Ramos (cell line): Measurements from ENCODE around the gene BICD2.

ENCODE experiments used
- in situ Hi-C: fragments of 300-500 bp; cut with MboI; formaldehyde crosslinking; loops from one replicate; pipeline ENCODE4 v1.14.3; 2022; ENCODE audit warnings: low sequenced_read_pairs; ENCODE audit not compliant: unreplicated experiment

BICD2 gene

DNA sequence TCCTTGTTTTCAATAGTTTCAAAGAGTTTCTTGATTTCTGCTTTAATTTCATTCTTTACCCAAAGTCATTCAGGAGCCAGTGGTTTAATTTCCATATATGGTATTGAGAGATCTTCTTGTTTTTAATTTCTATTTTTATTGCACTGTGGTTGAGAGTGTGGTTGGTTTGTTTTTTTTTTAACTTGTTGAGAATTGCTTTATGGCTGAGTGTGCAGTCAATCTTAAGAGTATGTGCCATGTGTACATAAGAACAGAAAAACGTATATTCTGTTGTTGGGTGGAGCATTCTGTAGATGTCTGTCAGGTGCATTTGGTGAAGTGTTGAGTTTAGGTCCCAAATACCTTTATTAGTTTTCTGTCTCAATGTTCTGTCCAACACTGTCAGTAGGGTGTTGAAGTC lies 68.0 kb downstream of the BICD2 start:
- in situ Hi-C loops = no loop called here

DNA sequence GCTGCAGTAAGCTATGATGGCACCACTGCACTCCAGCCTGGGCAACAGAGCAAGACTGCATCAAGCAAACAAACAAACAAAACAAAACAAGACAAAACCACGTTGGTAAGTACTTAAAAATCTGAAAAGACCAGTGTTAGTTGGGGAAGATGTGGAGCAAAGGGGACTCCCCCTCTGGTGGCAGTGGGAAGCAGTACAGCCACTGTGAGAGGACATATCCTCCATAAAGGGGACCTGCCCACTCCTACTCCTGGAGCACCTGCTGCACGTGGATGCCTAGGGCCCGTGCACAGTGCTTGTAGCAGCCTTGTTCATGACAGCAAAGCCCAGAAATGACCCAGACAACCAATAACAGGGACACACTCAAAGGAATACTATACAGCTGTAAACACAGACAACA lies 77.7 kb downstream of the BICD2 start:
- in situ Hi-C loops = no loop called here

DNA sequence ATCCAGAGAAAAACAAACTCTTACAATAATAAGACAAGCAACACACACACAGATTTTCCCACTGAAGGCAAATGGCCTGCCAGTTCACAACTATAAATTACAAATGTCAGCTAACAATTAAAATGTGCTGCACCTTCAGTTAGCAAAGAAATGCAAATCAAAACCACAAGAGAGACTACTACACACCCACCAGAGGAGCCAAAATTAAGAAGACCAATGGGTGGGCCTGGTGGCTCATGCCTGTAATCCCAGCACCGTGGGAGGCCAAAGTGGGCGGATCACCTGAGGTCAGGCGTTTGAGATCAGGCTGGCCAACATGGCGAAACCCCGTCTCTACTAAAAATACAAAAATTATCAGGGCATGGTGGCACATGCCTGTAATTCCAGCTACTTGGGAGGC lies 79.6 kb downstream of the BICD2 start:
- in situ Hi-C loops = no loop called here

- in situ Hi-C loops = no loop called here
Measured at GRCh38 chr9:92682269-92682668, 82.4 kb downstream of the BICD2 start.

DNA sequence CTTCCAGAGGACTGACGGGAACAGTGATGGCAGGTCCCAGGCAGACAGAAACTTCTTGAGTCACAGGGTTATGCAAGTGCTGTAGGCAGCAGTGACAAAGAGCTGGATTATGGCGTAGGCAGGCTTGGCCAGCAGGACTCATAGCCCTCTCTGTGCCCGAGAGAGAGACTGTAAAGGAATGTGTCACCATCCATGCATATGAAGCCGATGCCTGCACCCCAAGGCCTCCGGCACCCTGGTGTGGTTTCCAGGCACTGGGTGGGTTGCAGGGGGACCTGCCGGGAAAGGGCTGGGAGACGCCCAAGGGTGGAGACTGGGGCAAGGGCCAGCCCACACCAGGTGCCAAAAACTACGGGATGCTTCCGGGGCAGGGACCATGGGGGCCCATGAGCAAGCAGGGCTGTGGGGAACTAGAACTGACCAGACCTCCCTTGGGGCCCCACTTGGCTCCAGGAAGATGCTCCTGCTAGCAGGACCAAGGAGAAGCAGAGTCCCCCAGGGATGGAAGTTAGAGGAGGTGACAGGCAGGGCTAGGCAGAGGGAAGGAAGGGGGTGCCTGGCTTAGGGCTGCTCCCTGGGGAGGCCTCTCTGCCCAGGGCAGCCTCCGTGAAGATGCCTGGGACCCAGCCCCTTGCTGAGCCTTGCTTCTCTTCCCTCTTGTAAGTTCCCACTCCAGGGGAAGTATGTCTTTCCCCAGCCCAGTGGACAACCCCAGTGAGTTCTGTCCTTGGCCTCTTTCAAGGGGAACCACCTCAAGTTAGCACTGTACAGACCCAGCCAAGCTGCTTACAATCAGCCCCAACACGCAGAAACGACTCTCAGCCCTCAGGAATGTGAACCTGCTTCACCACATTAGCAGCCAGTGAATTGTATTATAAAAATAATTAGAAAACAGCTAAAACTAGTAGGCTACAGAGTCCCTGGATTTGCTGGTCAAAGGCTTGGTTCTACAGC lies 84.2 kb downstream of the BICD2 start:
- in situ Hi-C loops = no loop called here

DNA sequence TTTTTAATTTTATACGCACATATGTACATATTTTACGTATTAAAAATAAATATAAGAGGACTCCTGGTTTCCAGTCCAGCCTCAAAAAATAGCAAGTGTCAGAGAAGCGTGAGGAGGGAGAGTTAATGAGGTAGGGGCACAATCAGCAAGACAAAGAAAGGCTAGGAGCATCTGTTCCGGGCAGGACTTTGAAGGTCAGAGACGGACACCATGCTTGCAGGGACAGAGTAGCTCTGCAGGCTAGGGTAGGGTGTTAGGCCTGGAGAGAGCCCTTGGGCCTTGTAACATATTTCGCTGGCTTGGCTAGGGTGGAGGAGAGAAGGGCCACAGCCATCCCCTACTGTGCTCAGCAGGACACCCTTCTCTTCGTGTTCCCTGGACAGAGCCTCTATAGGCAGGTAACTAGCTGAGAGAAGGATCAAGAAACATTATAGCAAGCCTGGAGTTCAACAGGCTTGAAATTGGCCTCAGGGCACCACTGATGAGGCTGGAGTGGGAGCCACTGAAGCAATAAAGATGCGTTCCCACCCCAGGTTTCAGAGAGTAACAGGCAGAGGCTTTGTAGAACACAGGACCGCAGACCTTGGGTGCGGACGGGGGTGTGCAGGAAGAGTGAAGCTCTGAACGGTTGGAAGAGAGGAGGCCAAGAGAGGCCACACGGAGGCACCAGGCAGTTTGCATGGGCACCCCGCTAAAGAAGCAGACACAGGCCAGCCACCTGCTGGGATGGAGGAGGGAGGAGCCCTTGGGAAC lies 85.0 kb downstream of the BICD2 start:
- in situ Hi-C loops = no loop called here

DNA sequence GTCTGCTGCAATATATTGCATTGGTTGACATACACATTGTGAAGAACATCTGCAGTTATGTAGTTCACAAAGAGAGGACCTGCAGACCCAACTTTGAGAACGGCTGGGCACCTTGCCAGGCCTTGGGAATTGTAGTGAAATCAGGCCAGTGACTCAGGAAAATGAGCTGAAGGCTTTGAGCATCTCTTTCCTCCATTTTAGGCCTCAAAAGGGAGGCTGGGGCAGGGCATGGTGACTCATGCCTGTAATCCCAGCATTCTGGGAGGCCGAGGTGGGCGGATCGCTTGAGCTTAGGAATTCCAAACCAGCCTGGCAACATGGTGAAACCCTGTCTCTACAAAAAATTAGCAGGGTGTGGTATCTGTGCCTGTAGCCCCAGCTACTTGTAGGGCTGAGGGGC lies 93.3 kb downstream of the BICD2 start:
- in situ Hi-C loops = loop anchor here (25.0 kb wide), 1 partner anchor 109 kb away; no protein-coding TSS in a partner anchor

- in situ Hi-C loops = loop anchor here (25.0 kb wide), 1 partner anchor 108 kb away; no protein-coding TSS in a partner anchor
Measured at GRCh38 chr9:92669890-92670708, 94.5 kb downstream of the BICD2 start, which contains the start of gene IPPK. Gene IPPK (minus strand): TSS chr9:92670131. CDS start chr9:92669988, 143 bp downstream.

GRCh38 chr9:92669527-92669889 lies 95.1 kb downstream of the BICD2 start:
- in situ Hi-C loops = loop anchor here (25.0 kb wide), 1 partner anchor 107 kb away; no protein-coding TSS in a partner anchor

DNA sequence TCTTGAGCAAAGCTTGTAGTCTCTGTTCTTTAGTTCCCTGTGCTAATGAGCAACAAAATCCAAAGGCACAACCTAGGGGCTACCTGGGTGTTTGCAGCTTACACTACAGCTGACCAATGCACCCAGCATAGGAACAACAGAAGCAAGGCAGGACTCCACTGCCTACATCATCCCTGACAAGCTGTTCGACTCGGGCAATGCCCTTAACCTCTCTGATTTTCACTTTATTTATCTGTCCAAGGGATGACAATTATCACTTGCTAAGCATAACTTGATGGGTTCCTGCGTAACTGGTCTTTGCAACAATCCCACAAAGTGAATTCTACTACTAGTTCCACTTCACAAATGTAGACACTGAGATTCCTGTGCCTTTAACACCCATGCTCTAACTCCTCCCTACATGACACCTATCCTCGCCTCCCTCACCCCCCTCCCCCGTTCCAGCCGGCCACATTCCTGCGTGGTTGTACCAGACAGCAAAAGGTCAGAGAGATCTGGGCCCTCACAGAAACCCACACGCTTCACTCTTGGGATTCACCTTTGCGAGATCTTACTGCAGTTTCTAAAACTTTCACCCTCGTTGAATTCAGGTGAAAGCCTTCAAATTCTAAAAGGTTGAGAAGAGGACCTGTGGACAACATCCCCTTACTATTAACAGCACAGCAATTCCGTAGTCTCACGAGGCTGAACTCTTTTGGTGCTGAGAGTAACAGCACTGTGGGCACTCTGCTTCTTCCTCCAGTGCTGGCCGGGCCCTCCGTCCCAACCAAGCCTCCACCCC lies 95.7 kb downstream of the BICD2 start:
- in situ Hi-C loops = loop anchor here (25.0 kb wide), 1 partner anchor 107 kb away; no protein-coding TSS in a partner anchor

GRCh38 chr9:92666912-92667532 lies 97.6 kb downstream of the BICD2 start:
- in situ Hi-C loops = loop anchor here (25.0 kb wide), 1 partner anchor 105 kb away; no protein-coding TSS in a partner anchor

GRCh38 chr9:92666236-92666635 lies 98.4 kb downstream of the BICD2 start:
- in situ Hi-C loops = loop anchor here (25.0 kb wide), 1 partner anchor 104 kb away; no protein-coding TSS in a partner anchor

DNA sequence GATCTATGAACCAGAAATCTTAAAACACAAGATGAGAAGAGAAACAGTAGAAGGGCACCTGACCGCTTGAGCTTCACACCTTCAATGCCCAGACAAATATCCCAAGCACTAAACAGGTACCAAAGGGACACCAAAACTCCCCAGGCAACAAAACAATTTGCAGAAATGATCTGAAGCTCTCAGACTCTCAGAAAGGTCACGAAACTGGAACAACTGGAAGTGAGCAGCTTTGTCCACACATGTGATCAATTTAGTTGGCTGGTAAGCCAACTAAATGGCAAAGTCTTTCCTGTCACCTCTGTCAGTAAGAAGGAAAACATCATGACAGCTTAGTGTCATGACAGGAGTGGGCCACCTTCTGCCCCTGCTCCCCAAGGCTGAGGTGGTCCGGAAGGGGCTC lies 98.8 kb downstream of the BICD2 start:
- in situ Hi-C loops = loop anchor here (25.0 kb wide), 1 partner anchor 104 kb away; no protein-coding TSS in a partner anchor

GRCh38 chr9:92664394-92665152 lies 100.1 kb downstream of the BICD2 start:
- in situ Hi-C loops = loop anchor here (25.0 kb wide), 1 partner anchor 102 kb away; no protein-coding TSS in a partner anchor

- in situ Hi-C loops = loop anchor here (25.0 kb wide), 1 partner anchor 102 kb away; no protein-coding TSS in a partner anchor
Measured at GRCh38 chr9:92663951-92664350, 100.7 kb downstream of the BICD2 start.

DNA sequence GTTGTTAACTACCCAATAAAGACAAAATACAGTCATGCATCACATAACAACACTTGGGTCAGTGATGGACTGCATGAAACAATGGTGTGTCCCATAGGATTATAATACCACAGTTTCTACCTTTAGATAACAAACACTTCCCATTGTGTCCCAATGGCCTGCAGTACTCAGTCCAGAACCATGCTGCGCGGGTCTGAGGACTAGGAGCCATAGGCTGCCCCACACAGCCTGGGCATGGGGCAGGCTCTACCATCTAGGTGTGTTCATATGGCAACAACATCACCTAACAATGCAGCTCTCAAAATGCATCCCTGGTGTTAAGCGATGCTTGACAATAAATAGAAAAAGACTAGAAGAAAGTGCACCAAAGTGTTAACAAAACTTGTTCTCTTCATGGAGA lies 101.5 kb downstream of the BICD2 start:
- in situ Hi-C loops = loop anchor here (25.0 kb wide), 1 partner anchor 101 kb away; no protein-coding TSS in a partner anchor

GRCh38 chr9:92661743-92662142 lies 102.9 kb downstream of the BICD2 start:
- in situ Hi-C loops = loop anchor here (25.0 kb wide), 1 partner anchor 99 kb away; no protein-coding TSS in a partner anchor
